ENCODE measurements around the gene PLSCR5. TPM values are rescaled to one million over a fixed set of nuclear protein-coding genes. Genes with fewer than 3 reads are reported as not detected.

PLSCR5 gene
- total and polyA plus RNA-seq, 2 experiments from 2014 or later = not detected

GRCh38 chr3:146626403-146627122 is 21.4 kb upstream of the PLSCR5 start (continued):
- TF ChIP-seq ZNF462 (CRISPR knock-in tag; IDR thresholded peaks at IDR 0.05) = no peak
- TF ChIP-seq EZH2 (IDR thresholded peaks at IDR 0.05; ENCODE audit: low read depth, unreplicated experiment) = no peak
- no peak for TF ChIP-seq REST (IDR thresholded peaks at IDR 0.05; ENCODE audit: unreplicated experiment)
- TF ChIP-seq EZH2phosphoT487 (IDR thresholded peaks at IDR 0.05; ENCODE audit: unreplicated experiment) = no peak

Data from GM23338 (cell line).